Esophagus mucosa (tissue), 1 donor: Measurements from ENCODE around the gene ORM2. TPM values are rescaled to one million over a fixed set of nuclear protein-coding genes. Genes with fewer than 3 reads are reported as not detected.

Source experiments
- ATAC-seq: fragments of 200-7000 bp; cut with Tn5 transposase; one replicate; pipeline ENCODE4 v1.9.1; 2020
- total RNA-seq: library from RNA; stranded (reverse); gene quantifications from one replicate; pipeline ENCODE4 v1.2.4, GENCODE V29; 2023
- donor health status: DM: yes; HTN: yes; CAD: no.

ORM2 gene
- total RNA-seq, 1 donor from 2014 or later: 0.36 TPM

DNA sequence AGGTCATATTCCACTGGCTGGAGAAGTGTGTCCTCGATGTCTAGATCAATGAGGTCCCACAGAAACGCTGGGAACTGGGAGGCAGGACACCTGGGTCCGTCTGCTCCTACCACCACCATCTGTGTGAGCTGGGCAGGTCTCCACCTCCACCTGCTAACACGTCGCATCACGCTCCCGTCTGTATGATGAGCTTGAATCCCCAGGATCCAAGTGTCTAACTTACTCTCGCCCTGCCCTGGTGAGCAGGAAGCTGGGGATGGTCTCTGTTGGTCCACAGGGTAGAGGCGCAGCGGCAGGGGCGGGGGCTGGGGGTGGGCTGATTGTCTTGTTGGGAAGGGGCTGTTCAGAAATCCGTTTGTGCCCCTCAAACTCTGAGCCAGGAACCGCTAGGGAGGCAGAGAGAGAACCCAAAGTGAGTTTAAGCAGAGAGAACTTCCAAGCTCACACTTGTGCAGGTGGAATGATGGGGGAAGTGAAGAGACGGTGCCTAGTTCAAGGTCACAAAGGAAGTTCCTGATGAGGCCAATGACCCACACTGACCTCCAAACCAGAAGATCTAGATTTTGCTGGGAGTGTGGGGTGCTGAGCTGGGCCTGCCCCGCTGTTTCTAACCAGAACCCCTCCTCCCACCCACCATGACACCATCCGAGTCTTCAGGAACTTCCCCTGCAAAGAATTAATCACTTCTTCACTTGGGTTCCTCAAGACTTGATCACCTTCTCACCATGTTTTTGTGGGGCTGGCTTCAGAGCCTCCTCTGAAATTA is 21.1 kb downstream of the ORM2 start:
- no peak for ATAC-seq

- no peak for ATAC-seq
Observed at GRCh38 chr9:114351932-114352331, 22.3 kb downstream of the ORM2 start.

DNA sequence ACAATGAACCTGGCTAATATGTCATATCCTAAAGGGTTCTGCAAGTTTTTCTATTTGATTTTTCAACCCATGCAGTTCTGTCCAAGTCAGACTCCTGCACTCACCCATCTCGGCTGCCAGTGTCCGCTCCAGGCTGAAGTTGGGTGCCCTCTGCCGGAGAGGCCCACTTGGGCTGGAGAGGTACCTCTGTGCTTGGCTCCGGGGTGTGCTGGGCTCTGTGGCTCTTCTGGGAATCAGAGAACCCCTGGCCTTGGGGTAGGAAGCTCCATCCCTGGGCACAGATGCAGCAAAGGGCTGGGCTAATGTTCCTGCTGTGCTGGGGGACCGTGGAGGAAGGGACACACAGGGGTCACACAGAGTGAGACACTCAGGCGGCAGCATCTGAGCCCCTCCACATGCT is 26.2 kb downstream of the ORM2 start:
- ATAC-seq: no peak

DNA sequence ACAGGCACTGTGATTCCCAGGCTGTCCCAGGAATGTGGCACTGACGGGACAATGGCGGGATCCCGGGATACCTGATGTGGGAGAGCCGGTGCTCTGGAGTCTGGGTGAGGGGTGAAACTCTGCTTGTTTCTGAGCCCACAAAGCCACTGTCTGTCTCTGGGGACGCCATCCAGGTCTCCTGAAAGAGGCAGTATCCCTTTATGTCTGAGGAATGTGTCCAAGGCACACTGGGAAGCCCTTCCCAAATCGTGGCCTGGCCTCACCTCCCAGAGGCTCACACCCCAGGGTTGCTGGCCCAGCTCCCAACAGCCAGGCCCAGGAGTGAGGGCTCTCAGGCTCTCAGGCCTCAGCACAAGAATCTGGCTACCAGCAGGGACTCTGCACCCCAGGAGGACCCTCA is 27.1 kb downstream of the ORM2 start:
- no peak for ATAC-seq

DNA sequence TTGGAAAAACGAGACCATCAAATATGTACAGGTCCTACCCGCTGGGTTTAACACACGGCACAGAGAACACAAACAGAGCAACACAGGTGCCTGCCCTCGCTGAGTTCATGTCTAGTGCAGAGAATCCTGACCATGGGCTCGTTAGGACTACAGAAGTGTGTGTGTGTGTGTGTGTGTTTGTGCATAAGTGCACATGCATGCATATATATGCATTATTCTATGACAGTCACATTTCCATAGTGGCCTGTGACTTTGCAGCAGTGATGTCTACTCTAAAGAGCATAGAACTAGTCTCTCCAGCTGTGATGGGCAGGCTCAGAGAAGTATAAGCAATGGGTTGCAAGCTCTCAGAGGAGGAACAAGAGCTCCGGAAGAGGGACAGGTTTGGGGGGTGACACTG is 27.7 kb downstream of the ORM2 start:
- no peak for ATAC-seq

DNA sequence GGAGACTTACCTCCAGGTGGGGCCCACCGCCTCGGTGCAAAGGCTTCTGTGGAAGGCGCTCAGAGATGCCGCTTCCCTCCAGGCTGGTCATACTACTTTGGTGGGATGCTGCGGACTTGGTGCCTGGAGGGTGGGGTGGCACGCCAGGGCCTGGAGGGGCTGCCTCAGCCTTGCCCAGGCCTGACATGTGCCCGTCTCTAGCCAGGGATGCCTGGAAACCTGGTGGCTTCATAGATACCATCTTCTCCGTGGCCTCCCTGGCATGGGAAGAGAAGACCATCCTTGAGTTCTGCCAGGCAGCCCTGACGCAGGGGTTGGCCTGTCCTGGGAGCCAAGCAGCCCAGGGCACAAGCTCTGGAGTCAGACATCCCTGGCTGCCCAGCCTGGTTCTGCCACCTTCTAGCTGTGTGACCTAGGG is 28.3 kb downstream of the ORM2 start:
- ATAC-seq: no peak

GRCh38 chr9:114359801-114360200 is 30.1 kb downstream of the ORM2 start:
- ATAC-seq: no peak

- ATAC-seq: no peak
Observed at GRCh38 chr9:114361542-114361941, 31.9 kb downstream of the ORM2 start.

GRCh38 chr9:114362394-114362793 is 32.7 kb downstream of the ORM2 start:
- no peak for ATAC-seq

GRCh38 chr9:114363424-114363823 is 33.8 kb downstream of the ORM2 start:
- ATAC-seq: no peak

DNA sequence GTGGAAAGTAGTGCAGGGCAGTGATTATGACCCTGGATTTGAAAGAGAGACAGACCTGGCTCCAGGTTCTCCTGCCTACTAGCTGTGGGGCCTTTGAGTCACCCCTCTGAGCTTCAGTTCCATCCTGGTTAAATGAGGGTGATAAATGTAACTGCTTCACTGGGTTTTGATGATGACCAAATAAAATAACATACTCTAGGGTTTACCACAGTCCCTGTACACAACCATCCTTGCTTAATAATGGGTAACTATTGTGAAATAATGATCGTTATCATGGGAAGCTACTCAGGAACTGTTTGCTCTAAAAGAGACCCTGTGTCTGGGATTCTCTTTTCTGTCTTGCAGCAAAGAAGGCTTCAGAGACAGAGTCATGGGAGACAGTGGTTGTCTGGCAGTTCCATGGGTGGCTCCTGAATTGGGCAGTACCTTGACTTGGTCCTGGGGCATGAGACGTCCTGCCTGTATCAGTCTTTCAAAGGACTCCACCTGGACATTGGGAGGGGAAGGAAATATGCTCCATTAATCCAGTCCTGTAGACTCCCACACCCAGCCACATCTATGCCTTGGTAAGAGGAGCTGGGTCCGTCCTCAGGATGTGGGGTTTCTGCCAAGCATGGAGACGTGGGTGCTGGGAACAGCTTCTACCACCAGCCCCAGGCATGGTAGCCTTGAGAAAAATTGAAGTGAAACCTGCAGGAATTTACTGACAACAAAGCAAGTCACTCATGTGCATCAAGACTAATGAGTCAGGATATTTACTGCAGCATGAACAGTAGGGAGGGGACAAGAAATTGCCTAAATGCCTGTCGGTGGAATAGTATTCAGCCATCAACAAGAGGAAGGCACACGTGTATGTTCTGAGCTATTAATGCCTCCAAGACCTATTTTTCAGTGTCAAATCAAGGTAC is 34.7 kb downstream of the ORM2 start:
- ATAC-seq: peak; percentile 25

DNA sequence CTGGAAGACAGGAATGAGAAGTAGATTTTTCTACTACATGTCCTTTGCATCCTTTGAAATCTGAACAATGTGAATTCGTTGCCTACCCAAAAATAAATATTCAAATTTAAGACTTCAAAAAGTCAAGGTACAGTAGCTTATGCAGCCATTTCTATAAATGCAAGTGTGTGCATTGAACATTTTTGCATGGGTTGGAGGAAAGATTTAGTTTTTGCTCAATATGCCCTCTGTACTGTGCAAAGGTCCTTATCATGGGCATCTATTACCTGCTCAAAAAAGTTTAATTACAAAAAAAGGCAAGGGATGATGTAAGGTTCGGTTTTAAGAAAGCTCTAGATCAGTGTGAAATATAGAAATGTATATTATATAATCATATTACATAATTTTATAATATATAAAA is 35.5 kb downstream of the ORM2 start:
- ATAC-seq: no peak

- no peak for ATAC-seq
Observed at GRCh38 chr9:114366334-114367128, 36.9 kb downstream of the ORM2 start.

GRCh38 chr9:114367366-114367765 is 37.7 kb downstream of the ORM2 start:
- no peak for ATAC-seq

DNA sequence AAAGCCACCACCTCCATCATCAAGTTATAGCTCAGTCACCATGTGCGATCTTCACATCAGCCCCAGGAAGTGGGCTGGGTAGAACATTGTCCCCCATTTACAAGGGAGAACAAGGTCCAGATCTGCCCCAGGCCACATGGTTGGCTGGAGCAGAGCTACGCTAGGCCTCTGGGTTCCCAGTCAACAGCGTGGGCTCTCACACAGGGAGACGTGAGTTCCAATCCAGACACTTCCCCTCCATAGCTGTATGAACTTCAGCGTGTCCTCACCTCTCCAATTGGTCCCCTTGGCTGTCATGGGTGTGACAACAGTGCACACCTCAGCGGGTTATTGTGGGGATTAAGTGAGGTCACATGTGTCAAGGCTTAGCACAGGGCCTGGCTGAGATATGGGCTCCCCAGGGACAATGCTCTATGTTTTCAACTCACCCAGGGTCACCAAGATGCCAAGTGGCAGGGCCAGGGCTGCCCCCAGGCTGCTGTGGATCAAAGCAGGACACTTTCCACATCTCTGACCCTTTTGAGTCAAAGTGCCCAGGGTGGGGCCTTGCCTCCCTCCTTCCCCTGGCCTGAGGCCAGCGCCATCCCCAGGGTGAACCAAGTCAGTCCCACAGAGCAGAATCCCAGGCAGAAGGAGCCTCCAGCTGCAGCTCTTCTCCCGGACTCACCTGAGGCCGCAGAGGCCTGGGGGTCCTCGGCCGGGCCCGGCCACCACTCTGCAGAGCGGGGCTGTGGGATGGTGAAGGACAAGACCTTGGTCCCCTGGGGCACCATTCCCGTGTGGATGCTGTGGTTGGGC is 38.3 kb downstream of the ORM2 start:
- ATAC-seq: no peak

GRCh38 chr9:114369216-114370130 is 39.8 kb downstream of the ORM2 start:
- no peak for ATAC-seq

- ATAC-seq: no peak
Observed at GRCh38 chr9:114370251-114370967, 40.7 kb downstream of the ORM2 start.

DNA sequence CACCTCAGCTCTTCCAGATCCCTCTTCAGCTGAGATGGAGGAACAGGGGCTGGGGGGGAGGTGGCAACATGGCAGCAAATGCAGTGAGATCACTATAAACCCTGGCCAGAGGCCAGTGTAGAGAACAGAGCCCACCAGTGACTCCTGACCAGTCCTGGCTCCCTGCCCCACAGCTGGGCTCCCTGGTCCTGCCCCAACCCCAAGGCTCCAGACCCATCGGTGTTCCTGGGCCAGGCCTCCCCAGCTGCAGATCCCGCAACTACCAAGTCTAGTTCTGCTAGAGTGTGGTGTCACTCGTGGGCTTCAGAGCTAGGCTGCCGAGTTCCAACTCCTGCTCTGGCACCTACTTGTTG is 41.3 kb downstream of the ORM2 start:
- ATAC-seq: no peak

- ATAC-seq: no peak
Observed at GRCh38 chr9:114371343-114371944, 41.8 kb downstream of the ORM2 start.
